SIG-M5 treated with dmso at 0.1 percent for 504 hours (cell line): Measurements from ENCODE around the gene PPP1R1C.

Source experiments
- DNase-seq: peaks from one replicate; lab custom pipeline; 2025; ENCODE audit not compliant: unreplicated experiment; lab: John Stamatoyannopoulos, UW

The PPP1R1C gene

GRCh38 chr2:182098648-182099047 lies 113.0 kb downstream of the PPP1R1C start:
- DNase-seq: no peak

GRCh38 chr2:182101263-182101662 lies 115.6 kb downstream of the PPP1R1C start:
- peak; percentile 50 for DNase-seq

GRCh38 chr2:182103526-182103925 lies 117.9 kb downstream of the PPP1R1C start:
- no peak for DNase-seq

GRCh38 chr2:182110347-182110746 lies 124.7 kb downstream of the PPP1R1C start:
- DNase-seq: no peak

GRCh38 chr2:182113334-182113733 lies 127.7 kb downstream of the PPP1R1C start:
- no peak for DNase-seq

- no peak for DNase-seq
Measured at GRCh38 chr2:182115258-182115657, 129.6 kb downstream of the PPP1R1C start.

GRCh38 chr2:182116774-182117173 lies 131.1 kb downstream of the PPP1R1C start:
- no peak for DNase-seq

- DNase-seq: no peak
Measured at GRCh38 chr2:182117196-182117595, 131.5 kb downstream of the PPP1R1C start.

- no peak for DNase-seq
Measured at GRCh38 chr2:182128821-182129707, 143.4 kb downstream of the PPP1R1C start.

- DNase-seq: no peak
Measured at GRCh38 chr2:182132605-182133004, 147.0 kb downstream of the PPP1R1C start.

GRCh38 chr2:182133195-182133891 lies 147.7 kb downstream of the PPP1R1C start:
- no peak for DNase-seq

- DNase-seq: no peak
Measured at GRCh38 chr2:182134201-182134600, 148.5 kb downstream of the PPP1R1C start.

GRCh38 chr2:182142062-182142461 lies 156.4 kb downstream of the PPP1R1C start:
- DNase-seq: no peak

- no peak for DNase-seq
Measured at GRCh38 chr2:182144041-182144775, 158.6 kb downstream of the PPP1R1C start.

GRCh38 chr2:182144776-182145165 lies 159.1 kb downstream of the PPP1R1C start:
- DNase-seq: no peak

GRCh38 chr2:182148344-182148743 lies 162.7 kb downstream of the PPP1R1C start:
- DNase-seq: no peak

GRCh38 chr2:182163878-182164277 lies 178.2 kb downstream of the PPP1R1C start:
- DNase-seq: no peak

GRCh38 chr2:182164686-182165085 lies 179.0 kb downstream of the PPP1R1C start:
- no peak for DNase-seq

- no peak for DNase-seq
Measured at GRCh38 chr2:182165202-182165601, 179.5 kb downstream of the PPP1R1C start.

- DNase-seq: no peak
Measured at GRCh38 chr2:182166406-182166805, 180.8 kb downstream of the PPP1R1C start.

- DNase-seq: no peak
Measured at GRCh38 chr2:182166841-182167240, 181.2 kb downstream of the PPP1R1C start.
